HCEC 1CT (cell line): ENCODE measurements around the gene SAMD10.
"Not testable (repeated sequence)": the region's sequence is repeated elsewhere in the genome, so short reads cannot be mapped to it uniquely, and the experiment has no call there.

ENCODE experiments used
- DNase-seq: peaks from one replicate; pipeline ENCODE4 v3.0.0-alpha.2; 2017

SAMD10 gene

DNA sequence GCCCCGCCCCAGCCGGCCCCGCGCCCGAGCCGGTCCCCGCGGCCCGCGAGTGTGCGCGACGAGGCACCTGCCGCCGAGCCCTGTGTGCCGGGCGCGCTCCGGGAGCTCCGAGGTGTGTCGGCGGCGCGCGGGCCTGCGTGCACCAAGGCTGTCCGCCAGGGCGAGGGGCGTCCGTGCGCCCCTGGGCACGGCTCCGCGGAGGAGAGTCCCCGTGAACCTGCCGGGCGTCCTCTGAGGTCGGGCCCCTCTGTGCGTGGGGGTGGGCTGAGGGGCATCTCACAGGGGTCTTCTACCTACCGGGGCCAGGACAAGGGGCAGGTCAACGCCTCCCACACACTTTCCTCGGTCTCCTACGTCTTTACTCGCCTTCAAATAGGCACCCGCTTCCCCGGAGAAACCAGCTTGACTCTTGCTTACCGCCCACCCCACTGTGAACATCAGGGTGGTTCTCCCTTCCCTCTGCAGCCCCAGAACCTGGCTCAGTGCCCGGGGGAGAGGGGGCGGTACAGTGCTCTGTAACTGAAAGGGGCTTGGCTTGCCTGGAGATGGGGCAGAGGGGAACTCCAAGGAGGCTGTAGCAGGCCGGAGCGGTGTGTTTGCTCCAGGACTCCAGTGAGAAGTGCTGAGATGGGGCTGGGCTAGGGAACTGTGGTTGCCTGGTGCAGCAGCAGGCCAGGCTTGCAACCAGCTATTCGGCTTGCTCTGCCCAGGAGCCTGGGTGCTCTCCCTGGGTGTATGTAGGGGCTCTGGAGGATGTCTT is at the start of gene SAMD10:
Gene SAMD10, minus strand, starts transcription at position 86 of the 760 bp plus-strand sequence. CDS start 175 bp downstream, outside the sequence.
- no peak for DNase-seq

DNA sequence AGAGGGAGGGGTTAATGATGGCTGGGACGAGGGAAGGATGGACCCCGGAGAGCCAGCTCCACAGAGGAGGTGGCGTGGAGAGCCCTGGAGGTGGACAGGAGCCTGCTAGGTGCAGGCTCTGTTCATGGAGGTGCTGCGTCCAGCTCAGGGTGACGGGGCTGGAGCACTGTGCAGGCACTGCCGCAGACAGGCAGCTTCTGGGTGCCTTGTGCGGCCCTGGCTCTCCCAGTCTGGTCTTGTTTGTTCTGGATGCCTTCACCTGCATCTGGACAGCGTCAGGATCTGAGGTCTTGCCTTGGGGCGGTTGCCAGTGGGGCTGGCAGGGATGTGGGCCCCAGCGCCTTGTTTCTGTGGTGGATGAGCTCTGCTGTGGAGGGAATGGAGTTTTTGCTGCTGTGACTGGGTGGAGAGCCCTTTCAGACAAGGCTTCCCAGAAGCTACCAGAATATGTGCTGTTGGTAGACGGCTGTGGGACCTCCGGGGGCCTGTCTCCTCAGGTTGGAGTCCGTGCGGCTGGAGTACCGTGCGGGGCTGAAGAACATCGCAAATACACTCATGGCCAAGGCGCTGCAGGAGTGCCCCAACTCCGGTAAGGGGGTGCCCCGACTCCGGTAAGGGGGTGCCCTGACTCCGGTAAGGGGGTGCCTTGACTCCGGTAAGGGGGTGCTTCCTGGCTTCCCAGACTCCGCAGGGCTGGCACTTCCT is 48.7 kb upstream of the SAMD10 start:
- no peak for DNase-seq

DNA sequence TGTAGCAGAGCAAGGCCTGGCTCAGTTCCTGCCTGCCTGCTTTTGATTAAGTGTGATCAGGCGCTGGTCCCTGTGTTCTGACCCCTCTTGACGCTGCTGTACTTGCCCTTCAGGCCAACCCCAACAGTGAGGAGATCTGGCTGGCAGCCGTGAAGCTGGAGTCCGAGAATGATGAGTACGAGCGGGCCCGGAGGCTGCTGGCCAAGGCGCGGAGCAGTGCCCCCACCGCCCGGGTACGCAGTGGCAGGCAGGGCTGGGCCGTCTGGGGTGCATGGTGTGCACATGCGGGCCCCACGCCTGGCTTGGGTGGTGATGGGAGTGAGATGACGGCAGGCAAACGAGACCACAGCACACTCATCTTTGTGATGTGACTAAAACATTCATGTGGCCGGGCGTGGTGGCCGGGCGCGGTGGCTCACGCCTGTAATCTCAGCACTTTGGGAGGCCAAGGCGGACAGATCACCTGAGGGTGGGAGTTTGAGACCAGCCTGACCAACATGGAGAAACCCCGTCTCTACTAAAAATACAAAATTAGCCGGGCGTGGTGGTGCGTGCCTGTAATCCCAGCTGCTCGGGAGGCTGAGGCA is 46.5 kb upstream of the SAMD10 start:
- DNase-seq: no peak

DNA sequence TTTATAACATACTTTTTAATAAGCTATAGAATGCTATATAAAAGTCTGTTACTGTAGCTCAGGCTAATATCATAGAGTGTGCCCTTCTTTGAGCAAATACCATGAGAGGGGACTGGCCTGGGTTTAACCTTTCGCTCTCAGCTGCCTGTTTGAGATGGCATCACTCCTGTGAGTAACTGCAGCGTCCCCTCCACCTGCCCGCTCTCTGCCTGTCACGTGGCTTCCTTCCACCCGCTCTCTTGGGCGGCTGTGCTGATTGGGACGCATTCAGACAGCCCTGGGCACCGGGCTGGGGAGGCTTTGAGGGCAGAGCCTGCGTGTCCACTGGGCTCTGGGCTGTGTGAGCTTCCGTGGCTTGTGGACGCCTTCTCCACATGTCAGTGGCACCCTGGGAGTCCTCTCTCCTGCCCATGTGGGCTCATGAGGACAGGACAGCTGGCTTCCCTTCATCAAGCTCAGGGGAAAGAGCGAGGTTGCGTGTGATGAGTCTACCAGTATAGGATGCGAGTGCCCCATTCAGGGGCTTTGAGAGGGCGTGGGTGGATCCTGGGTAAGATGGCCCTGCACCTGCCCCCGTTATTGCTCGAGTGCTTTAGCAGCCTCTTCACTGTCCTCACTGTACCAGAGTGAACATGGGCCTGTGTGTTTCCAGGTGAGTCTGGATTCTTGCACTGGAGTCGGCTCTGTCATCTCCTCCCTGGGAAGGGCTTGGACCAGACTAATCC is 45.8 kb upstream of the SAMD10 start:
- DNase-seq: no peak

DNA sequence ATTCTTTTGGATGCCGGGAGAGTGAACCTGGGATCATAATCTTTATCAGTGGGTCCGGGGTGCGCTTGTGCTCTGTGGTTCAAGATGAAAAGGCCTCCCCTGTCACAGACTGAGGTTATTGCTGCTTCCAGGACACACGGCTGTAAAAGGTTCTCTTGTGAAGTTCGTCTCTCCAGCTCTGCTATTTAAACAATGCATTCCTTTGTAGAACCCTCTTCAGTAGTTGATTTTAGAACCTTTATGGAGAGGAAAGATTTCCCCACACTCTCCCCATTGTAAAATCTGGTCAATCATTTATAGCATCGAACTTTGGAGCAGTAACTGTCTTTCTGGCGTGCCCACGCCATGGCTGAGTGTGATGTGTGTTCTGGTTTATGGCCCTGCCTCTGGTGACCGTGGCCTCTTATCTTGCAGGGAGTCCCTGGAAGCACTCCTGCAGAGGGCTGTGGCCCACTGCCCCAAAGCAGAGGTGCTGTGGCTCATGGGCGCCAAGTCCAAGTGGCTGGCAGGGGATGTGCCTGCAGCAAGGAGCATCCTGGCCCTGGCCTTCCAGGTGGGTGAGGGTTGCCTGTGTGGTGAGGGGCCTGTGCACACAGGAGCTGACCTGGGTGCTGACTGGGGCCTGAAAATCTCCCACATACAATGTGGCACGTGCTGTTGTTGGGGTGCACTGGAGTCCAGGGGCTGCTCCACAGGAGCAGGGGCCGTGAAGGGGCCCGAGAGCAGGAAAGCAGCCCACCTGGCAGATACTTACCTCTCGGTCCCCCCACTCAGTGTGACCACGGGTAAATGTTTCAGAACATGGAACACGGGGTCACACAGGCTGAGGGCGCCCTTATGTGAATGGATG is 44.9 kb upstream of the SAMD10 start:
- no peak for DNase-seq

DNA sequence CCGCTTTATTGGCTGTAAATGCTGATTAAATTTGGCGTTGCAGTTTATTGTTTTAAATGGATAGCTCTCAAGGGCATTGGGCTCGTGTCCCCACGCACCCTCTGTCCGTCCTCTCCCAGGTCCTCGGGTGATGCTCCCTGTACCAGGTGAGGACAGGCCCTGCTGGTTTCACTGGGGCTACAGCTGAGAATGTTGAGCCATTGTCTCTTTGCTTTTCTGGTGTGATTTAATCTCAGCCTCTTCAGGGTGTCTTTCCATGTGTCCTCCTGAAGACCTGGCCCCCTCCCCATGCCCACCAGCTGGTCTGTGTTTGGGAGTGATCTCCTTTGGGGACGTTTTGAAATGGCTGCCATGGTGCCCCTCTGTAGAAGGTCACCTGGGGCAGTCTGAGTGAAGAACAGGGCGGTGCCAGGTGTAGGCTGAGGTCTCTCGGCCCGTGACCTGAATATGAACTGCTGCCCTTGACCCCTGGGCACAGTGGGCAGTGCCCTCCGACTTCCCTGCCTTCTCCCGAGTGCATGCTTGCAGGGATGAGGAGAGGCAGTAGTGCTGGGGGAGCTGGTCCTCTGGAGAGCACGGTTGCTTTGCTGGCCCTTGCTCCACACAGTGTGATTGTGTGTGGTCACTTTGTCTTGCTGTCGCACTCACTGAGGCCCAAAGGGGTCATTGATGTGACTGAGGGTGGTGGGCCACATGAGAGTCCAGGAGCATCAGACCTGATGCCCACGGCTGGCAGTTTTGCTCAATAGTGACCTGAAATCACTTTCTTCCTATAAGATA is 44.1 kb upstream of the SAMD10 start:
- no peak for DNase-seq

DNA sequence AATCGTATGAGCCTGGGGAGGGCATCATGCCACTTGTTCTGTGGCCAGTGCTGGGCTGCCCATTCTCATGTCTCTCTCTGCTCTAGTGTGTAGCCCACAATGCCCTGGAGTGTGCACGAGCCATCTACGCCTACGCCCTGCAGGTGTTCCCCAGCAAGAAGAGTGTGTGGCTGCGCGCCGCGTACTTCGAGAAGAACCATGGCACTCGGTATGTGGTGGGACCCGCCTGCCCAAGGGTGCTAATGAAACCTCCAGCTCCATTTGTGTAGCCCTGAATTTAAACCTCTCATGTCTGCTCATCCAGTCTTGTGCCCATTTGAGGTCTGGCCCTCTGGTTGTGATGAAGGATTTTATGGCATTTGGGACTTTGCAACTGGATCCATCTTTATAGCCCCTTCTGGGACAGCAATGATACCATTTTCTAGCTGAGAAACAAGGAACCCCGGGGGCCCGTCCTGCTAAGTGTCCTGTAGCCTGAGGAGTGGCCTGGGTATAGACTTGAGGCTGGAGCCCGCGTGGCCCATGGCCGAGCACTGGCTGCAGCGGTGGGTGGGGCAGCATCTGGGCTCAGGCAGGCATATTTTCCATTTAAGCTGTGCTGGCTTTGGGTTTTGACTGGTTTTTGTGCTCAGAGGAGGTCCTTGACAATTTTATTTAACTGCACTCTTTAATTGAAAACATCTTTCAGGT is 43.4 kb upstream of the SAMD10 start:
- DNase-seq: no peak

DNA sequence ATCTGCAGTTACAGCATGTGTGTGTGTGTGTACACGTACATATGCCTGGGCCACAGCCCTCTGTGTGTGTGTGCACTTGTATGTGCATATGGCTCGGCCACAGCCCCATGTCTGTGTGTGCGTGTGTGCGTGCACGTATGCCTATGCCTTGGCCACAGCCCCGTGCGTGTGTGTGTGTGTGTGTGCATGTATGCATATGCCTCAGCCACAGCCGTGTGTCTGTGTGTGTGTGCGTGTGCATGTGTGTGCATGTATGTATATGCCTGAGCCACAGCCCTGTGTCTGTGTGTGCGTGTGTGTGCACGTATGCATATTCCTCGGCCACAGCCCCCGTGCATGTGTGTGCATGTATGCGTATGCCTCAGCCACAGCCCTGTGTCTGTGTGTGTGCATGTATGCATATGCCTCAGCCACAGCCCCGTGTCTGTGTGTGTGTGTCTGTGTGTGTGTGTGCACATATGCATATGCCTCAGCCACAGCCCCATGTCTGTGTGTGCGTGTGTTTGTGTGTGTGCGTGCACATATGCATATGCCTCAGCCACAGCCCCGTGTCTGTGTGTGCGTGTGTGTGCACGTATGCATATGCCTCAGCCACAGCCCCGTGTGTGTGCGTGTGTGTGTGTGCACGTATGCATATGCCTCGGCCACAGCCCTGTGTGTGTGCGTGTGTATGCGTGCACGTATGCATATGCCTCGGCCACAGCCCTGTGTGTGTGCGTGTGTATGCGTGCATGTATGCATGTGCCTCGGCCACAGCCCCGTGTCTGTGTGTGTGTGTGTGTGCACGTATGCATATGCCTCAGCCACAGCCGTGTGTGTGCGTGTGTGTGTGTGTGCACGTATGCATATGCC is 41.9 kb upstream of the SAMD10 start:
- no peak for DNase-seq

DNA sequence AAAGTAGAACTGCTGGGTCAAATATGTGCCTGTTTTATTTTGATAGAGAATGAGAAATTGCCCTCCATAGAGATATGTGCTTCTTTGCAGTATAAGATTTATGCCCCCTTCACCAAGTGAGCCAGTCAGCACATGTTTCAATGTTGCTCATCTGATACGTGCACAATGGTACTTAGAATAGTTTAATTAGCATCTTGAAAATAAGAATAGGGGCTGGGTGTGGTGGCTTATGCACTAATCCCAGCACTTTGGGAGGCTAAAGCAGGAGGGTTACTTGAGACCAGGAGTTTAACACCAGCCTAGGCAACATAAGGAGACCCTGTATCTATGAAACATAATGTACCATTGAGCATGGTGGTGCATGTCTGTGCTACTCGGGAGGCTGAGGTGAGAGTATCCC is 36.2 kb upstream of the SAMD10 start:
- DNase-seq: no peak

DNA sequence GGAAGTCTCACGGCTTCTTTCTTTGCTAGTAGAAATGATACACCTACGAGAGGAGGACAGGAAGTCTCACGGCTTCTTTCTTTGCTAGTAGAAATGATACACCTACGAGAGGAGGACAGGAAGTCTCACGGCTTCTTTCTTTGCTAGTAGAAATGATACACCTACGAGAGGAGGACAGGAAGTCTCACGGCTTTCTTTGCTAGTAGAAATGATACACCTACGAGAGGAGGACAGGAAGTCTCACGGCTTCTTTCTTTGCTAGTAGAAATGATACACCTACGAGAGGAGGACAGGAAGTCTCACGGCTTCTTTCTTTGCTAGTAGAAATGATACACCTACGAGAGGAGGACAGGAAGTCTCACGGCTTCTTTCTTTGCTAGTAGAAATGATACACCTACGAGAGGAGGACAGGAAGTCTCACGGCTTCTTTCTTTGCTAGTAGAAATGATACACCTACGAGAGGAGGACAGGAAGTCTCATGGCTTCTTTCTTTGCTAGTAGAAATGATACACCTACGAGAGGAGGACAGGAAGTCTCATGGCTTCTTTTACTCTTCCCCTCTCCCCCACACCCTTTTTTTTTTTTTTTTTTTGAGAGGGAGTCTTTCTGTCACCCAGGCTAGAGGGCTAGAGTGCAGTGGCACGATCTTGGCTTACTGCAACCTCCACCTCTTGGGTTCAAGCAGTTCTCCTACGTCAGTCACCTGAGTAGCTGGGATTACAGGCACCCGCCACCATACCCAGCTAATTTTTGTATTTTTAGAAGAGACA is 33.1 kb upstream of the SAMD10 start:
- DNase-seq: not testable (repeated sequence)

DNA sequence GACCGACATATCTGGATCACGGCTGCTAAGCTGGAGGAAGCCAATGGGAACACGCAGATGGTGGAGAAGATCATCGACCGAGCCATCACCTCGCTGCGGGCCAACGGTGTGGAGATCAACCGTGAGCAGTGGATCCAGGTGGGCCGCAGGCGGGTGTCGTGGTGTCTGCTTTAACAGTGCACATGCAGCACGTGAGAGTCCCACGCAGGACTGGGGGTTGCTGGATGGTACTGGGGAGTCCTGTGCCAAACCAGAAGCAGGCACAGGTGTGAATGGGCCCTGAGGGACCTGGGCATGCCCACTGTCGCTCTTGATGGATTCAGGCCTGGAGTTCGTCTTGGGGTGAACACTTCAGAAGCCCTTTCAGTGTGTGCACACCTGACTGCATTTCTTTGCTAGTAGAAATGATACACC is 31.9 kb upstream of the SAMD10 start:
- DNase-seq: no peak

DNA sequence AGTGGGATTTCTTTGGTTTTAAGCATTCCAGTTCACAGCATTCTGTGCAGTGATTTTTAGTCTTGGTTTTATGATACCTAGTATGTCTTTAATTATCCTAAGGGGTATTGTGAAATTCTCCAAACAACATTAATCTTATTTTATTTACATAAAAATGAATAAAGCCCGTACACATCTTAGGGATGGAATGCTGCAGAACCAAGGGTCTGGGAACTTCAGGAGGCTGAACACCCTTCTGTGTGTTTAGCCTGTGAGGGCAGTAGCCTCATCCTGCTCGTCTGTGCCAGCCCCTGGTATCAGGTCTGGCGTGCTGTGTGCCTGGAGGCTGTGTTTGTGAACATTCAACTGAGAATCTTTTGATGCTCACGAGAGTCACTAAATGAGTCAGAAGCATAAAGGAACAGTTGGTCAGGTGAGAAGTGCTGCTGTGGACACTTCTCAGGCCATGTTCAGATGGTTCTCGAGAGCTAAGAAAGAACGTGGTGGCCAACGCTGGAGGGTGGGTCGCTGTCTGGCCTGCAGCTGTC is 31.3 kb upstream of the SAMD10 start:
- DNase-seq: peak; percentile 9

DNA sequence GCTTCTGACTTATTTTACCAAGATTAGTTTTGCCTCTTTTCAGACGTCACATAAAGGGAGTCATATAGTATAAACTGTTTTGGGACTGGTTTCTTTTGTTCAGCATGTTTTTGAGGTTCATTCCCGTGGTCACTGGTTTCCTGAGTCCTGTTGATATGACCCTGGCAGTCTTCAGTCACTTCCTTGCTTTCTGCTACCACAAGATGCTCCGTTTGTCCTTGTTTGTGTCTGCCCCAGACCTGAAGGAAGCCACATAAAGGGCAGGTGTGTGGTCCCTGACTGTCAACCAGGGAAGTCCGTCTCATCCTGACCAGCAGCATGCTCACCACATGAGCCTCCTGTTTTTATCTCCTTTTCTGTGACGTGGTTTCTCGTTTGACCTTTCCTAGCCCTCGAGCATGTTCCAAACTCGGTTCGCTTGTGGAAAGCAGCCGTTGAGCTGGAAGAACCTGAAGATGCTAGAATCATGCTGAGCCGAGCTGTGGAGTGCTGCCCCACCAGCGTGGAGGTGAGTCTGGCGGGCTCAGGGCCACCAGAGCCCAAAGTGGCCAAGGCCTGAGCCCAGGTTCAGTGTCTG is 30.5 kb upstream of the SAMD10 start:
- no peak for DNase-seq

DNA sequence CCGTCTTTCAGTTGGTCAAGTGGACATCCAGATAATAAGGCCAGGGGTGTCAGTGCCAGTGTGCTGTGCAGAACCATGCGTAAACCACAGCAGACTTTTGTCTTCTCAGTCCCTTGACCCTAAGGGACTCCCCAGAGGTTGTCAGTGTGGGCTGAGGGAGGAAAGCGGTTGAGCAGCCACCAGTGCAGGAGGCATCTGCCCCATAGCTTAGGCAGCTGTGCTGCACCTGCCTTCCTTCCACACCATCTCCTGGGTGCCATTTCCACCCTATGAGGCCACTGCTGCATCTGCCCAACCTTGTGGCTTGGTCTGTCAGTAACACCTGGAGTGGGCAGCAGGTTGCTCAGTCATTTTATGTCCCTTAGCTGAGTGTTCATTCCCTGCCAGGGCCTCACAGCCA is 27.5 kb upstream of the SAMD10 start:
- no peak for DNase-seq

DNA sequence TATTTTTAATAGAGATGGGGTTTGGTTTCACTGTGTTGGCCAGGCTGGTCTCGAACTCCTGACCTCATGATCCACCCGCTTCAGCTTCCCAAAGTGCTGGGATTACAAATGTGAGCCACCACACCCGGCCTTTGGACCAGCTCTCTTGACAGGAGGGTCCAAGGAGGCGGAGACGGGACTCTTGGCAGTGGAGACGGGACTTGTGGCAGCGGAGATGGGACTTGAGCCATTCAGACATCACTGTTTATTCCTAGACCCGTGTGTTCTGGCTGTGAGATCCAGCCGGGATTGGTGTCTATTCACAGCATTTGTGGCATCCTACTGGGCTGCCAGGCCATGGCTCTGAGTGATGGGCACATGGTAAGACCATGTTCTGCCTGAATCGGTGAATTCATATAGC is 27.0 kb upstream of the SAMD10 start:
- no peak for DNase-seq

DNA sequence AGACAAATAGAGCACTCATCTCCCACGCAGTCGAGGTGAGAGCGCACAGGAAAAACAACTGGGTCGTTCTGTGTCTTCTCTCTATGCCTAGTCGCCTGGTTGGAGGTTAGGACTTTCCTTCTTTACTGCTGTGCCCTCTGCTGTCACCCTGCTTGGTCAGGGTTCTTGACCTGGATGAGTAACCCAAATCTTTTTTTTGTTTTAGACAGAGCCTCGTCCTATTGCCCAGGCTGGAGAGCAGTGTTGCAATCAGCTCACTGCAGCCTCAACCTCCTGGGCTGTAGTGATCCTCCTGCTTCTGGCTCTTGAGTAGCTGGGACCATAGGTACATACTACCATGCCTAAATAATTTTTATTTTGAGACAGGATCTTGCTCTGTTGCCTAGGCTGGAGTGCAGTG is 26.0 kb upstream of the SAMD10 start:
- DNase-seq: peak; percentile 45

DNA sequence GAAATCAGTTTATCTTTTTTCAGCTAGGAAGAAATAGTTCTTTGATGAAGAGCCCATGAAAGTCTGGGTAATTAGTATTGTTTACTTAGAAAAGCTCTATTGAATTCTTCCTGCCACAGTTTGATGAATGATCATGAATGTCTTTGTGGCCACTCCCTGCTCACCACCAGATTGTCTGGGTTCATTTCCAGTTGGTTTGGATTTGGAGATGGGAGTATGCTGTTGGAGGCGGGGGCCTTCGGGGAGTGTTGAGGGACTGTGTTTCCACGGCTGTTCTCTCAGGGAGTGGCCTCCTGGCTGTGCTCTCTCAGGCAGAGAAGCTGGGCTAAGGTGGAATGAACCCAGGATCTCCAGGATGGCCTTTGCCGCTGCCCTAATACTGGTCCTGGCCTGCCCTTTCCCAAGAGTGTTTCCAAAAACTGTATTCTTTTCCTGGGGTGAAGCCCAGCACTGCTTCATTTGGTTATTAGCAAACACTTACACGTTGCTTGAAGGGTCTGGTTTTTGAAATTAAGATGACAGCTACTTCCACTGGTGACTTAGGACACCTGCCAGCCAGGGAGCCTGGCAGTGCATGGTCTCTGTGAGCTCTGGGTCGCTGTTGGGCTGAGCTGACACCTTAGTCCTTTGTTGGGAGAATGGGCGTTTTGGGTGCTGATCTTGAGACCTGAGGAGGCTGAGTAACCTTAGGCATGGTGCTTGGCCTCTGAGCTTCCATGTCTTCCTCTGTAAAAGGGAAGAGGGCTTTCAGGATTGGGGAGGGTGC is 24.7 kb upstream of the SAMD10 start:
- DNase-seq: no peak

DNA sequence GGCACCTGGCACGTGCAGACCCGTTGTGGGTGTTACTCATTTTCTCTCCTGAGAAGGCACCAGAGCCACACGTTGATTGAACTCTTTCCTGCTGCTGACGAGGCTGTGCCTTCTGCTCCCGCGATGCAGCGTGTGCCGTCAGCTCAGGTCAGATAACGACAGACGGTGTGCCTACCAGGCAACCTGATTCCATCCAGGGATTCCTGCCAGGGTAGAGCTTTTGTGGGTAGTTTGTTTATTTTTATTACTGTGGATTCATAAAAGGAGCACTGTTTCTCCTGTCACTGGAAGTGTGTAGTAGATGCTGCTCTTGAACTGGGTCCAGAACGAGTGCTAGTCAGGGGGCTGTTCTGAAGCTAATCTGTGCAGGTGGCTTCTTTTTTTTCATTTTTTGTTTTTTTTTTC is 22.2 kb upstream of the SAMD10 start:
- DNase-seq: no peak
